ENCODE measurements around the gene TBC1D22A.
"Not testable (repeated sequence)": the region's sequence is repeated elsewhere in the genome, so short reads cannot be mapped to it uniquely, and the experiment has no call there.

Gene TBC1D22A

DNA sequence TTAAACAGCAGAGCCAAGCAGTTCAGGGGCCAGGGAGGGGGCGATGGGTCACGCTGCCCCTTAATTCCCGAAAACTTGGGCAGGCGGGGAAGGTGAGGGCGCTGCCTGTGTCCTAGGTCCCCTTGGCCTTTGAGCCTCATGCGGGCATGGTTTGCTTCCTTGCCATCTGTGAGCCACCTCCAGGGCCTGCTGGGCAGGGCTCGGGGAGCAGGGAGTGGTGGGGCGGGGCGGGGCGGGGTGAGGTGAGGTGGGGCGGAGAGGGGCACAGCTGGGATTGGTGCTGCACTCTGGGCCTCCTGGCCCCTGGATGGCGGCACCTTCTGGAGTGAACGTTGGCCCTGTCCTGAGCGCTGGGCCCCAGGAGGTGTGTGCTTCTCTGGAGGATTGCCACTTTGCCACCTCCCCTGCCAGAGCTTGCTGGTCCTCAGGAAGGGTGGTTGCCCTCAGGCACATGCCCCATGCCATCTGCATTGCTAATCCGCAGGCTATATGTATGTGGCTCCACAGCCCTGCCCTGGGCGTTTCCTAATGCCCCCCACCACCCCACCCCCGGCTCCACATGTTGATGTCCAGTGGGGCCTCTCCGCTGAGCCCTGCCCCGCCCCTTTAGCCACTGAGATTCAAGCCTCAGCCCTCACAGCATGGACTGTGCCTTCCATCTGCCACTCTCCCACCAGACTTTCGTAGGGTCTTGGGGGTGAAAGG is 352.5 kb downstream of the TBC1D22A start:
- no peak for DNase-seq

DNA sequence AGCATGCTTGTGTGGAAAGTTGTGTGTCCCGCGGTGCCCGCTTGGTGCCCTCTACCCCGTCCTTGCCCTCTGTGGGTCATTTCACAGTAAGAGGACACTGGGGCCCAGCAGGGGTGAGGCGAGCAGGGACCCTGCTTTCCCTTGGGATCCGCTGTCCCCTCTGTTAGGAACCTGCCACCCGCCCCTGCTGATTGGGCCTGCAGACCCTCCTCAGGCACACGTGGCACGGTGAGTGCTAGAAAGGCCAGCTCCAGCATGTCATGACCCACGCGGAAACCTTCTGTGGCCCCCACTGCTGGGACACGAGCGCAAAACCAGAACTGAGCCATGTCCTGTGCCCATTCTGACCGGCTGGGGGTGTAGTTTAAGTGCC is 353.1 kb downstream of the TBC1D22A start:
- no peak for DNase-seq

GRCh38 chr22:47115921-47116320 is 353.5 kb downstream of the TBC1D22A start:
- no peak for DNase-seq

GRCh38 chr22:47116426-47117341 is 354.2 kb downstream of the TBC1D22A start:
- no peak for DNase-seq

GRCh38 chr22:47117442-47117841 is 355.0 kb downstream of the TBC1D22A start:
- DNase-seq: not testable (repeated sequence)

DNA sequence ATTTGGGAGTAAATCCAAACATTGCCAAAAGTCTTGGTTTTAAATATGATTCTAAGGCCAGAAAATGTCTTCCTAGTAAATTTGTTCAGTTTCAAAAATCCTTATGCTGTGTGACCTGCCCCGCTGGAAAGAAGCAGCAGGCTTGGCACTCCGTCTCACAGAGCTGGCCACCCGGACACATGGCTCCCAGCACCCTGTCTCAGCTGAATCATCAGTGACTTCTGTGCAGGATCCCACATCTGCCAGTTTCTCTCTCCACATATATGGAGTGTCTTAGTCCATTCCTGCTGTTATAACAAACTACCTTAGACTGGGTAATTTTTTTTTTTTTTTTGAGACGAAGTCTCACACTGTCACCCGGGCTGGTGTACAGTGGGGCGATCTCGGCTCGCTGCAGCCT is 356.7 kb downstream of the TBC1D22A start:
- no peak for DNase-seq

DNA sequence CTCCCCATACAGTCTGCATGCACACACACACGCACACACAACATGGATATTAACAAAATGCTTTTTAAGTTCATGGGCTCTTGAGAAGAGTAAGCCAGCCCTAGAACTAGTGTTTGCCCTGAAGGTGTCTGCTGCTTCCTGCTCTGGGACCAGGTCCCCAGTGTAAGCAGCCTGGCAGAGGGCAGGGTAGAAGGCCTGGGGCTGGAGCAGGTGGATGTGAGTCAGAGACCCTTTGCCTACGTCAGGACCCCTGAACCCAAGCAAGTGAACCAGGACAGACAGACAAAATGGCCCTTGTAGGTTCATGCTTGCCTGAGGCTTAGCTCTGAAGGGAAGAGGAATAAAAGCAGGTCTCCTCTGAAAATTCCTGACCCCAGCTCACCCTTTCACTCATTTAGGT is 357.9 kb downstream of the TBC1D22A start:
- DNase-seq: no peak

GRCh38 chr22:47121791-47122190 is 359.3 kb downstream of the TBC1D22A start:
- no peak for DNase-seq

GRCh38 chr22:47122441-47123000 is 360.1 kb downstream of the TBC1D22A start:
- no peak for DNase-seq

DNA sequence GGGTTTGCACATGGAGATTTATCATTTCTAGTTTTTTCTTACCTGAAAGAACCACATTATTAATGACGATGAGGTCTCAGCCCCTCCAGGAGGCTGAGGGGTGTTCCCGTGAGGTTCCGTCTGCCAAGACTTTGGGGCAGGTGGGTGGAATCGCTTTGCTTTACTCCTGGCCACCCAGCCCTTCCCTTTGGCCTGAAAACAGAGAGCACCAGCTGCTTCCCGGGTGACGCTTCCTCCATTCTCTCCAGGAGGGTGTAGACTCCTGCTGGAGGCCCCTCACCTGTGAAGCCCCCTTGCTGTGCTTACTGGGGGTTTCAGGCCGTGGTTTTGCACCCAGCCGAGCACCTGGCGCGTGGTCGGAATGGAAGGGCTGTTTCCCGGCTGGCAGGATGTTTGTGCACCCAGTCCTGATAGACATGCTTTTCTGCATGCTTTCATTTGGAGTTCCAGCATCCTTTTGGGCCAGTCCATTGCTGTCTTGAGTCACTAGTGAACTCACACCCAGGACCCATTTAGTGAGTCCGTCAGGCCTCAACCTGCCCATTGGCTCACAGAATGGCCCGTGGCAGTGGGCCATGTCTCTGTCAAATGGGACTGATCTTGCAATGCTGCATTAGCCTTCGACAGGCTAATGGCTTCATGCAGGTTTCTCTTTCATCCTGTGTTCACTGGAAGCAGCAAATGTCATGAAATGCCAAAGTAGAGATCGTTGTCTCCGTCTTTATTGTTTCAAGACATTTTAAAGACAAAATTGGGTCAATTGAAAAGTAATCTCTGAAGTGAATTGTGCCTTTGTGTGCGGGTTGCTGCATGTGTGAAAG is 360.8 kb downstream of the TBC1D22A start:
- no peak for DNase-seq

- no peak for DNase-seq
These were observed 361.5 kb downstream of the TBC1D22A start for GRCh38 chr22:47123827-47124442.

- DNase-seq: no peak
These were observed 362.0 kb downstream of the TBC1D22A start for GRCh38 chr22:47124451-47124881.

DNA sequence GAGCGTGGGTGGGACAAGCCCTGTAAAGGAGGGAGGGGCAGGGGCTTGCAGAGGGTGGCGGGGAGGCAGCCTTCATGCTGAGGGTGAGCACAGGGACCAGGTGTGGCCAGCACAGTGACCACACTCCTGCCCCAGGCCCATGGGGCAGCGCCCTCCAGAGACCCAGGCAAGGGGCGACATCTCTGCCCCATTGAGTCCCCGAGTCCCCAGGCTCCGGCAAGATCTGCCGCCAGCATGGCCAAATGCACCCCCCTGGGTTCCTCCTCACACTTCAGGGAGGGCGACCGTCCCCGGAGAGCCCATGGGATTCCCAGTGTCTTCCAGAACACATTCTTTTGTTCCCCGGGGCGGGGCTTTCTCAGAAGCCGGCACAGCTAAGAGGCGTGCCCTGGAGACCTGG is 362.5 kb downstream of the TBC1D22A start:
- DNase-seq: no peak

DNA sequence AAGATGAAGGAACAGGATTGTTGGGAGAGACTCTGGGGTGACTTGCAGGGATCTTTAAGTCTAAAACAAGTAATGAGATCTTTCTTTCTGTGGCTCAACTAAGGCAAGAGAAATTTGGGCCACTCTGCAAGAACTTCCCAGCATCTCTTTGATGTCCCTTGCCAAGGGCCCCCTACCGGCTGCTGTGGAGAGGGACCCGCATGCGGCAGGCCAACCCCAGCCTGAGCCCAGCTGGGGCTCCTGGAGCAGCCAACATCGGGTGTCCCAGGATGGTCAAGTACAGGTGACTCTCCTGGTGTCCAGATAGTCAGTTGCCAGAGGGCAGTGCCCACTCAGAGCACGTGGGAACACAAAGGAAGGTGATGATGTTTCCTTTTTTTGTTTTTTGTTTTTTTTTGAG is 363.2 kb downstream of the TBC1D22A start:
- DNase-seq: no peak

- no peak for DNase-seq
These were observed 363.9 kb downstream of the TBC1D22A start for GRCh38 chr22:47126344-47126811.

DNA sequence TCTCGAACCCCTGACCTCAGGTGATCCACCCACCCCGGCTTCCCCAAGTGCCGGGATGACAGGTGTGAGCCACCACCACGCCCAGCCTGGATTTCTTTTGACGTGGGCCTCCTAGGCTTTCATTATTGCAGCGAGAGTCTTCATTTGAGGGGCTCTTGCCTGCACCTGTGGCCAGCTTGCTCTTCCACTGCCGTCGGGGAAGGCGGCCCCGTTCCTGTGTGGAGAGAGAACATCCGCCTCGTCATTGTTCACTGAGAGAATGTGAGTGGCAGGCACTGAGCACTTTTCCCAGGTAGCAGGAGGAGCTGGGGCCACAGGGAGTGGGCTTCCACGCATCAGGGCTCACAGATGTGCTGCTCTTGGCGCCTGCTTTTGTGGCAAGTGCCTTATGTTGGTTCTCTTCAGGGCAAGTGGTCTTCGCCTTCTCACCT is 365.0 kb downstream of the TBC1D22A start:
- no peak for DNase-seq

DNA sequence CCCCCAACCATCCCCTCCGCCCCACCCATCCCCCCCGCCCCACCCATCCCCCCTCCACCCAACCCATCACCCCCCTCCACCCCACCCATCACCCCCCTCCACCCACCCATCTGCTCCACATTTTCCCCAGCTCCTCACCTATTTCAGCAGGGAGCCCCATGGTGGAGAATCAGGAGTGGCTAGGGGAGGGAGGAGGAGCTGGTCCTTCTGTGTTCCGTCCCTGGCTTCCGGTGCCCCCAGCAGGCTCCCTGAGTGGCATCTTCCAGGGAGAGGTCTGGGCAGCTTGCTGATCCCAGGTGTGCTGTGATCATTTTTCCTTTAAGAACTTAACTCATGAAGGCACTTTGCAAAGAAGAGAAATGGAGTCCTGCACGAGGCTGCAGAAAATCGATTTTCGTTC is 365.8 kb downstream of the TBC1D22A start:
- no peak for DNase-seq

GRCh38 chr22:47128622-47129215 is 366.3 kb downstream of the TBC1D22A start:
- DNase-seq: no peak

DNA sequence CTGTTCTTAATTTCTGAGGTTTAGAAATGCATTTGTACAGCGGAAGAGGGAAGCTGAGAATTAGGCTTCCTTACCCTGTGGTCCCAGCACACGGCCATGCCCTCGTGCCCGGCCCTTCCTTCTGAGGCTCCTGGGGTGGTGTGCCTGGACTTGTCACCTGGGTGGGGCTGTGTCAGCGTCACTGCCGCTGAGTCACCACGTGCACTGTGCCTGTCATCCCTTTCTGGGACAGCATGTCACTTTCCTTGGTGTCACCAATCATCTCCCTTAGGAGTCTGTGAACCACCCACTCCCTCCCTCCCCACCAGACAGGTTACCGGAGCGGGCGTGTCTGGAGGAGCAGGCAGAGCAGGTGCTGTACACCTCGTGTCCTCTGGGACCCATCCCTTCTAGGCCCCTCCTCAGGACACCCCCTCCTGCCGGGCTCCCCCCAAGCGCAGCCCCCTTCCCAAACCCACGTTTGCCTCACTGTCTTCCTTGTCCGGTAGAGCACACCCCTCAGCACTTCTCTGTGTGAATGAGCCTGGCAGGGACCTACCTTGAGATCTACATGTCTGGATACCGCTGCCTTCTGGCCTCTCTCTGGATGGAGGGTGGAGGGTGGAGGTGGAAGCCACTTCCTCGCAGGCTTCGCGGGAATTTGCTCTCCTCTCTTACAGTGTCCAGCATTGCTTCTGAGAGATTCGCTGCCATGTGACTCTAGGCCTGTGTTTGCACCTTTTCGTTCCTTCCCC is 367.6 kb downstream of the TBC1D22A start:
- DNase-seq: peak; percentile 76

DNA sequence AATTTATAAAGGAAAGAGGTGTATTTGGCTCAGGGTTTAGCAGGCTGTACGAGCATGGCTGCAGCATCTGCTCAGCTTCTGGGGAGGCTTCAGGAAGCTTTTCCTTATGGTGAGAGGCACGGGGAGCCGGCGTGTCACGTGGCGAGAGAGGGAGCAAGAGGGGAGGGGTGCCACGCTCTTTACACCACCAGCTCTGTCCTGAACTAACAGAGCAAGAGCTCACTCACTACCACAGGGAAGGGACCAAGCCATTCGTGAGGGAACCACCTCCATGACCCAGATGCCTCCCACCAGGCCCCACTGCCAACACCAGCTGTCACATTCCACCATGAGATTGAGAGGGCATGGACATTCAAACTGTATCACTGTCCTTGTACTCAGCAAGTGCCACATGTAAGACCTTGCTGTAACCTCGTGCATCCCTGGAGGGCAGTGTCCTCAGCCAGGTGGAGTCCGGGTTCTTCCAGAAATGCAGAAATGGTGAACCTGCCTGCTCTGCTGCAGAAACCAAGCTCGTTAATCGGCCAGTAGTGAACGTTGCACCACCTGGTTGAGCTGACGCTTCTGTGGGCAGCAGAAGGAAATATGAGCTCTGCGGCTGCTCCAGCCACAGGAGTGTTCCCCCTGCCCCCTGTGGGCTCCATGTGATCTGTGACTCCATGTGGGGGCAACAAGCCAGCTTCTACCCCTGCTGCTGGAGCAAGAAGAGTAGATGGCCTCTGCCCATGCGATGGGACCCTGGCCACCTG is 368.6 kb downstream of the TBC1D22A start:
- DNase-seq: no peak
